Fibroblast of pulmonary artery (primary cell): ENCODE measurements around the gene DESI1.

Experiments used
- DNase-seq: peaks from one replicate; pipeline ENCODE4 v3.0.0-alpha.2; 2010; ENCODE audit warnings: low read depth
- H3K4me3 ChIP-seq: replicated peaks from 2 replicates; pipeline ENCODE4 v1.5.1; 2011; ENCODE audit warnings: low read depth, mild to moderate bottlenecking, control low read depth, low read length, moderate library complexity
- CTCF ChIP-seq: IDR thresholded peaks from 2 replicates; pipeline ENCODE4 v1.5.1; 2011; ENCODE audit warnings: mild to moderate bottlenecking, control low read depth, low read length, inconsistent platforms; ENCODE audit errors: missing control alignments

DESI1 gene

GRCh38 chr22:41584881-41585280 is 36.0 kb downstream of the DESI1 start:
- no peak for DNase-seq
- H3K4me3 ChIP-seq, result no peak overlapping the region
- TF ChIP-seq CTCF, result no peak

- H3K4me3 ChIP-seq, result no peak overlapping the region
- no peak for DNase-seq
- TF ChIP-seq CTCF, result no peak
Measured at GRCh38 chr22:41582694-41583093, 38.1 kb downstream of the DESI1 start.

- DNase-seq, result no peak
- TF ChIP-seq CTCF, result no peak
- H3K4me3 ChIP-seq, result no peak overlapping the region
Measured at GRCh38 chr22:41579997-41580355, 40.9 kb downstream of the DESI1 start.

- no peak for TF ChIP-seq CTCF
Measured at GRCh38 chr22:41579297-41579996, 41.4 kb downstream of the DESI1 start.

GRCh38 chr22:41578818-41579217 is 42.0 kb downstream of the DESI1 start:
- no peak for DNase-seq
- H3K4me3 ChIP-seq, result no peak overlapping the region
- TF ChIP-seq CTCF, result no peak

More at GRCh38 chr22:41579297-41579996, 41.4 kb downstream of the DESI1 start:
- no peak overlapping the region for H3K4me3 ChIP-seq
- no peak for DNase-seq

- TF ChIP-seq CTCF, result no peak
- DNase-seq, result no peak
- no peak overlapping the region for H3K4me3 ChIP-seq
Measured at GRCh38 chr22:41578114-41578513, 42.7 kb downstream of the DESI1 start.

GRCh38 chr22:41576877-41577276 is 44.0 kb downstream of the DESI1 start:
- DNase-seq, result peak; percentile 45
- H3K4me3 ChIP-seq, result no peak overlapping the region
- peak; percentile 60 for TF ChIP-seq CTCF
